Stimulated activated CD4-positive, alpha-beta T cell treated with anti-CD3 and anti-CD28 coated beads, Interleukin-15, amount 100 ng/mL, for 48 hours (primary cell): Measurements from ENCODE around the gene HIBADH.
"Not testable (repeated sequence)": the region's sequence is repeated elsewhere in the genome, so short reads cannot be mapped to it uniquely, and the experiment has no call there.

Experiments used
- DNase-seq, 2 donors: peaks; one replicate each; pipeline ENCODE4 v3.0.0-alpha.2; 2020; ENCODE audit warnings: low read depth in 2 of 2

HIBADH gene

DNA sequence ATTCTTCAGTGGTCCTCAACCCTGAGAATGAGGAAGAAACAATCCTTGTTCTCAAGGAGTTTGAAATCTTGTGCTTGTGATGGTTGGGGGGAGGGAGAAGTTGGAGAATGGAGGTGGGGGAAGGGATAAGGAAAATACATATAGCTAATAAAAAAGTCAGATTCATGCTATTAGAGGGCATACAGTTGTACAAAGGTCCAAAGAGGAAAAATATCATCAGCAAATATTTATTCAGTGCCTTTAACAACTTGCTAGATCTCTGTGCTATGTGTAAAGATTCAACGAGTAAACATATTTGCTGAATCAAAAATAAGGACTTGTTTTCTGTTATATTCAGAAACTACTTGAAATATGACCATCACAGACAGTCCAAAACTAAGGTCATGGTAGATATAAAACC lies 114.4 kb downstream of the HIBADH start:
- no peak for DNase-seq

DNA sequence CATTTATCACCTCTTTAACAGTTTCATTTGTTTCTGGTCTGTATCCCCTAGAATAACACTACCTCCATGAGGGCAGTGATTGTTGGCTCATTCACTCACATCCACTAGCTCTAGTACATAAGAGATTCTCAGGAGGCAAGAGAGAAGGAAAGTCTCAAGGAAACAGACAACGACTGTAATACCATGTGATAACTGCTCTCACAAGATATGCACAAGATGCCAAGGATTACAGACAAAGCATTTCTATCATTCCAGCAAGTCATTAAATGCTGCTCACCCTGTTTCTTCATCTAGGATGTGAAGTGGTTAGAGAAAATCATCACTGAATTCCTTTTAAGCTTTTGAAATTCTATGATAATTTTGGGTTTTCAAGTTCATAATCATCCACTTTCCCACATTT lies 115.3 kb downstream of the HIBADH start:
- no peak for DNase-seq

DNA sequence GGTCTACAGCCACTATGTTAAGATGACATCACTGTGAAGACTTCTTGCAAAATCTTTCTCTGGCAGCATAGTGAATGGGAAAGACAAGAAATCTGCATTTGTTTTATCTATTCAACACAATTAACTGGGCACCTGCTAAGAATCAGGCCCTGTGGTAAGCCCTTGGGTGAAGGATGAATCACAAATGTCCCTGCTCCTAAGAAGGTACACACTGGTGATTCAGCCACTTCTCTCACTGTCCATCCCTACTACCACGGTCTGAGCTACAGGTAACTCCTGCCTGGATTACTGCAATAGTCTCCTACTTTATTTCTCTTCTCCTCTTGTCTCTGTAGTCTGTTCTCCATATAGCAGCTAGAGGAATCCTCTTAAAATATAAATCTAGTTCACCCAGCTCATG lies 116.1 kb downstream of the HIBADH start:
- no peak for DNase-seq

- DNase-seq: no peak
These were observed 126.9 kb downstream of the HIBADH start for GRCh38 chr7:27535795-27536194.

- no peak for DNase-seq
These were observed 129.0 kb downstream of the HIBADH start for GRCh38 chr7:27533652-27534081.

DNA sequence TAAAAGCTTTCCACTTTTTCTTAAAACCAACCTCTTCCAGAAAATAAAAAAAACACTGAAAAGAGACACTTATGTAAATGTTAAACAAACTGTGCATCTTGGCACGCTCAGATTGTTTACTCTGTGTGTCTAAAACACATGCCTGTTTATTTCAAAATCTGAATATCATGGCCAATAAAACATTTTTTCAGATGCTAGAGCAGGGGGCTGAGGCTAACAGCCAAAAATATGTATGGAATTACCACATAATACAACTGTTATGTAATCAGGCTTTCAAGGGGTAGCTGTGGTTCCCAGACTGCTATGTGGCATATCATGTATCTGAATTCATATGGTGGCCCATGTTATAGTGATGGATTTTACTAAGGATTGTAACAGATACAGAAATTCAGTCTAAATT lies 130.4 kb downstream of the HIBADH start:
- DNase-seq: no peak

DNA sequence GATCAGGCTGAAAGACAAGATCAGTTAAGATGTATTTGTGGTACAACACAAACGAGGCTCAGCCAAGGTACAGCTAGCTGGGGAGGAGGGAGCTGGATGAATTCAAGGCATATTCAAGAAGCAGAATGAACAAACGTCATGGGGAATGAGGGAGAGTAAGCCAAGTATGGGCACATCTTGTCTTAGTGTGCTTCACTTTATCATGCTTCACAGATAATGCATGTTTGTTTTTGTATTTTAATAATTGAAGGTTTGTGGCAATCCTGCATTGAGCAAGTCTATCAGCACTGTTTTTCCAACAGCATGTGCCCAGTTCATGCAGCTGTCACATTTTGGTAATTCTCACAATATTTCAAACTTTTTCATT lies 135.4 kb downstream of the HIBADH start:
- DNase-seq: no peak

GRCh38 chr7:27526611-27527347 lies 135.9 kb downstream of the HIBADH start:
- DNase-seq: no peak

DNA sequence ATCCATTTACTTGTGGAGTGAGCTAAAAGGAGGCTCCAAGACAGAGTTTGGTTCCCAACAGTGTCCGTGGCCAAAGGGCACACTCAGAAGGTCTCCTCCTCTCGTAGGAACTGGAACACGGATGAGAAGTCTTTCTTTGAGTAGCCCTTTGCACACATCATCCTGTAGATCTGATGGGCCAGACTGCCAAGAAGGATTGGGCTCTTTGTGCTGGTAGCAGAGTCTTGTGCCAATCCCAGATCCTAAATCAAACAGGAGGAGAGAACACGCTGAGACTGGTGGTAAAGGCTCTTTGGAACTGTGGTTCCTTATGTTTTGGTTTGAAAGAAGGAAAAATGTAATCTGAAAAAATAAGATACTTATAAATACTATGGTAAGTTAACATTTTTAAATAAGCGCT lies 136.6 kb downstream of the HIBADH start:
- no peak for DNase-seq

- DNase-seq: no peak
These were observed 139.4 kb downstream of the HIBADH start for GRCh38 chr7:27523321-27523720.

DNA sequence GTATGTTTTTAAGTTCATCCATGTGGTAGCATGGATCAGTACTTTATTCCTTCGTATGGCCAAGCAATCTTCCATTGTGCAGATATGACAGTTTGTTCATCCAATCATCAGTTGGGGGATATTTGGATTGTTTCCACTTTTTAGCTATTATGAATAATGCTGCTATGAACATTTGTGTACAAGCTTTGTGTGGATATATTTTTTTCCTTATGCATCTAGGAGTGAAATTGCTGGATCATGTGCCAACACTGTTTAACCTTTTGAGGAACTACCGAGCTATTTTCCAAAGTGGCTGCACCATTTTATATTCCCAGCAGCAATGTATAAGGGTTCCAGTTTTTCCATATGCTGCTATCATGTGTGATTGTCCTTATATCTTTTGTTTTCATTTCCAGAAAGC lies 140.1 kb downstream of the HIBADH start:
- DNase-seq: no peak

DNA sequence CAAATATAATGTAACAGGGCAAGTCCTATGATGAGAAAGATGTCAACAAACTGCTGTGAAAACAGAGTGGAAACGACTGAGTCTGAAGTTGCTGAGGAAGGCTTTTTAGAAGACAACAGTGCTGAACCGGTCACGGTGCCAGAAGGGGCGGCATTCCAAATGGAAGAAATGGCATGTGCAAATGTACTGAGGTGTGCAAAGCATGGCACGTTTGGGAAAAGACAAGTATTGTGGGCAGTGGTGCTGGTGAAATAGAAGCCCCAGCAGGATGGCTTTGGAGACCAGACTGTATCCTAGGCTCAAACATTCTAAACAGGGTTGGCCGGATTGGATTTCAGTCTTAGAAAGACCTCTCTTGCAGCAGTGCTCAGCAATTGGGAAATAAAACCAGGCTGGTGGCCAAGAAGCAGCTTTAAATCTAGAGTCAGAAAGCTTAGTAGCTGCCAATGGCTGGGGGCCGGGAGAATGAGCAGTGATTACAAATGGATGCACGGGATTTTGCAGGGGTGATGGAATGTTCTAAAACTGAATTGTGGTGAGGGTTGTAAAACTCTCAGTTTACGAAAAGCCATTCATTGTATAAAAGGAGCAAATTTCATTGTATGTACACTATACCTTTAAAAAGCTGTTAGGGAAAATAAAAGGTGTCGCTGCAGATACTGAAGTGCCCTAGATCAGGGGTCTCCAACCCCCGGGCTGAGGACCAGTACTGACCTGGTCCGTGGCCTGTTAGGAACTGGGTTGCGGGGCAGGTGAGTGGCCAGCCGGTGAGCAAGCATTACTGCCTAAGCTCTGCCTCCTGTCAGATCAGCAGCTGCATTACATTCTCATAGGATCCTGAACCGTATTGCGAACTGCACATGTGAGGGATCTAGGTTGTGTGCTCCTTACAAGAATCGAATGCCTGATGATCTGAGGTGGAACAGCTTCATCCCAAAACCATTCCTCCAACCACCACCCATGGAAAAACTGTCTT lies 141.6 kb downstream of the HIBADH start:
- DNase-seq: no peak

DNA sequence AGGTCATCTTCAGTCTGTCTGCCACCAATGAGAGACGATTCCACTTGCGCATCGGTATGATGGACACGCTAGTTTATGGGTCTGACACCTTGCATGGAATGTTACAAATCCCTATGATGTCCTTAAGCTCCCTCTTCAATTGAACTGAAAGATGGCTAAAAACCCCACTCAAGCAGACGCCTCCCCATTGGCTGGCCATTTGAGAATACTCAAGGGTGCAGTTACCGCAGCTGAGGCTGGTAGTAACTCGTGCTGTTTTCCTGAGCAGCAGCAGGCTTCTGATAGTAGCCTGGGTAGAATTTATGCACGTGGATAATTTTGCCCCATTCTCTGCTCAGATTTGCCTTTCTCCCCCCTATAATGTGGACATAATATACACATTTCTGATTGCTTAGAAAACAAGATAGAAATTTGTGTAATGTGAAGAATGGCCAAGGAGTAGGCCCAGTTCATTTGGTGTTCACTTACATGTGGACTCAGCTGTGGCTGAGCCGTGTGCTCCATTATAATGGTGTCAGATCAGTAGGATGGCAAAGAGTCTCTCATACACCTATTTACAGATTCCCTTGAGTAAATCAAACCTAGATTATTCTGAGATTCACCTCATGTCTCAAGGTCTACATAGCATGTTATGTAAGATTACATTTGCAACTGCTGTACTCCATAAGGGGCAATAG lies 142.8 kb downstream of the HIBADH start:
- no peak for DNase-seq

GRCh38 chr7:27518561-27519350 lies 143.9 kb downstream of the HIBADH start:
- DNase-seq: no peak

GRCh38 chr7:27516421-27516820 lies 146.3 kb downstream of the HIBADH start:
- no peak for DNase-seq

DNA sequence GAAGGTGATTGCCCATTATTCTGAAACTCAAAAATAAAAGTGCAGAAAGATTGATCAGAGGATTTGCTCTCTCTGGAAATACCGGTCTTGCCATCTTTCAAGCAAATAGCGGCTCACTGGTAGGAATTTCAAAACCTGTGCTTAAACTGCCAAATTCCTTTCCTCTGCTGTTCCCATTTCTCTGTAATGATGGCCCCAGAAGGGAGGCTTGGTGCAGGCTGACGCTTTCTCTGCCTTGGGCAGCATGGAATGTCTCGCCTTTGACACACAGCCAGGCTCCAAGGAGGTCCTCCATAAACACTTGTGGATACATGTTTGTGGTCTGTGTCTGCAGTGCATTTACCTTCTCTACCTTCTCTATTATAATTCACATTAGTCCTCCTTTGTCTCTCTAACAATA lies 146.8 kb downstream of the HIBADH start:
- DNase-seq: no peak

- DNase-seq: no peak
These were observed 147.8 kb downstream of the HIBADH start for GRCh38 chr7:27514861-27515260.

- DNase-seq: no peak
These were observed 148.8 kb downstream of the HIBADH start for GRCh38 chr7:27513885-27514284.

DNA sequence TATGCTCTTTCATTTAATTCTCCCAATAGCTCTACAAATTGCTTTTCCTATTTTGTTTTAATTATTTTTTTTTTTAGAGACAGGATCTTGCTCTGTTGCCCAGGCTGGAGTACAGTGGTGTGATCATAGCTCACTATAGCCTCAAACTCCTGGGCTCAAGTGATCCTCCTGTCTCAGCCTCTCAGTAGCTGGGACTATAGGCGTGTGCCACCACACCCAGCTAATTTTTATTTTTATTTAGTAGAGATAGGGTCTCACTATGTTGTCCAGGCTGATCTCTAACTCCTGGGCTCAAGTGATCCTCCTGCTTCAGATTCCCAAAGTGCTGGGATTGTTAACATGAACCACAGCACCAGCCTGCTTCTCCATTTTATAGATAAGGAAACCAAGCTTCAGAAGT lies 151.3 kb downstream of the HIBADH start:
- not testable (repeated sequence) for DNase-seq

DNA sequence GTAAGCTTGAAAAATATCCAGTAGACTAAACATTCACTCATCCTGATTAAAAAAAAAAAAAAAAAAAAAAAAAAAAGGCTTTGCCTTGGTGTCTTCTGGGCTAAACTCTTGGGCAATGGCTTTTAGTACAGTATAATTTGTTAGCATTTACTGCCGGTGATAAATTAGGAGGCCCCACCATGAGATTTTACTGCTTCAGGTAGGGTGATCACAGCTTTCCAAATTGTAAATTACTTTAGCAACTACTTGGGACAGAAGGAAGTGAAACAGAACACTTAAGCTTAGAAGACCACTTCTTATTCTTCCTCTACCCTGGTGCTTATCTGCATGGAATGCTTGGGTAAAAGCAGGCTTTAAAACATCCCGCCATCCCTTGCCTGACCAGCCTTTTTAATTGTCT lies 152.1 kb downstream of the HIBADH start:
- DNase-seq: no peak

- DNase-seq: not testable (repeated sequence)
These were observed 160.8 kb downstream of the HIBADH start for GRCh38 chr7:27501879-27502278.

DNA sequence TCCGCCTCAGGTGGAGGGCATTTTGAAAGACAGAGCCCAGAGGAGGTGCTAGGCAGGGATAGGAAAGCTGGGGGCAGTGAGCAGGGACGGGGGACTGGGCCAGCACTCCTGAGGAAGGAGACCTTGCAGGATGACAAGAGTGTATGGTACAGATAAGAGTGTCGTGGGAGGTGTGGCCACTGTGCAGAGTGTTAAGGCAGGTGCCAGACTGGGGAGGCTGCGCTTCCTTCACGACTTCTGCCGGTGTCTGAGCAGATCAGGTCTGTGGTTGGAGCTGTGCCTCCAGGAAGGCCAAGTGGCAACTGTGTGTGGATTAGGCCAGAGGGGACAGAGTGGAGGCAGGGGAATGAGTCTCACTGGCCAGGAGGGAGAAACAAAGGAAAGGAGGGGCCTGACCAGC lies 161.7 kb downstream of the HIBADH start:
- DNase-seq: no peak
